H1 (cell line): Measurements from ENCODE around the gene SPINK9.

ENCODE experiments used
- EP300 ChIP-seq, 2 experiments: IDR thresholded peaks; 1 replicate in 1 of 2; 2 replicates in 1 of 2; pipeline ENCODE4 v1.6.1; 2011 to 2012; ENCODE audit warnings: low read depth in 2 of 2, low read length in 2 of 2, mild to moderate bottlenecking in 2 of 2, borderline replicate concordance in 1 of 2, inconsistent platforms in 1 of 2, moderate library complexity in 1 of 2
- MAFK ChIP-seq: IDR thresholded peaks from 2 replicates; pipeline ENCODE4 v1.6.1; 2012; ENCODE audit warnings: low read depth, mild to moderate bottlenecking, improper control_type of control experiment, low read length
- RBBP5 ChIP-seq: IDR thresholded peaks from 2 replicates; pipeline ENCODE4 v1.7.1; 2012; ENCODE audit warnings: low read depth, mild to moderate bottlenecking, inconsistent platforms, low read length, moderate library complexity, borderline replicate concordance

GRCh38 chr5:148385094-148385493, 49.7 kb downstream of the SPINK9 start:
- TF ChIP-seq MAFK (no peak), EP300 (IDR thresholded peaks at IDR 0.05; ENCODE audit: borderline replicate concordance in 1 of 2, low read depth in 2 of 2, low read length in 2 of 2) (no peak), RBBP5 (no peak)
